H1 (cell line): ENCODE measurements around the gene KANSL1. TPM values are rescaled to one million over a fixed set of nuclear protein-coding genes. Genes with fewer than 3 reads are reported as not detected.

ENCODE experiments used
- BCL11A ChIP-seq, 2 experiments: IDR thresholded peaks; one replicate each; pipeline ENCODE4 v1.6.1; 2011; ENCODE audit warnings: low read depth in 2 of 2, low read length in 2 of 2, mild to moderate bottlenecking in 2 of 2
- SIN3A ChIP-seq, 2 experiments: IDR thresholded peaks in 1 of 2; conservative IDR thresholded peaks in 1 of 2; 2 replicates each; pipeline ENCODE4 v1.6.1; 2011 to 2012; ENCODE audit warnings: low read length in 2 of 2, improper control_type of control experiment in 1 of 2, low read depth in 1 of 2, mild to moderate bottlenecking in 1 of 2
- polyA plus RNA-seq, 7 experiments: library from polyadenylated mRNA; depleted of rRNA in 3 of 7; stranded (reverse) in 5 of 7; unstranded in 2 of 7; fragments of >200 nt in 5 of 7; fragments of 200-250 nt in 2 of 7; gene quantifications; 1 replicate in 5 of 7; 2 replicates in 1 of 7; 4 replicates in 1 of 7; pipeline versions ENCODE4 v1.2.1 to v1.2.3, GENCODE V29; 2011 to 2013; ENCODE audit warnings: missing spikeins in 2 of 7, mixed read lengths in 2 of 7
- total RNA-seq: library from RNA; stranded (reverse); fragmentation: NEBNext Ultra II Directional; extraction: Animal tissue kit (Norgen Biotek cat#: 25700); gene quantifications from 2 replicates; pipeline ENCODE4 v1.2.1, GENCODE V29; 2021
- TF ChIP-seq, protein P1 (sequence below), 3 experiments: IDR thresholded peaks; 1 replicate in 2 of 3; 2 replicates in 1 of 3; pipeline versions ENCODE4 v1.5.1 to v1.6.1; 2011; ENCODE audit warnings: low read length in 3 of 3, mild to moderate bottlenecking in 3 of 3, inconsistent platforms in 2 of 3, low read depth in 1 of 3, moderate library complexity in 1 of 3; ENCODE audit not compliant: insufficient read depth in 1 of 3; ENCODE audit errors: control extremely low read depth in 1 of 3

The KANSL1 gene
- total and polyA plus RNA-seq, 2 of the 8 experiments (the other 6 are each of a cell fraction or from before 2014, with no cell fraction given) = 34.0 to 128 TPM

DNA sequence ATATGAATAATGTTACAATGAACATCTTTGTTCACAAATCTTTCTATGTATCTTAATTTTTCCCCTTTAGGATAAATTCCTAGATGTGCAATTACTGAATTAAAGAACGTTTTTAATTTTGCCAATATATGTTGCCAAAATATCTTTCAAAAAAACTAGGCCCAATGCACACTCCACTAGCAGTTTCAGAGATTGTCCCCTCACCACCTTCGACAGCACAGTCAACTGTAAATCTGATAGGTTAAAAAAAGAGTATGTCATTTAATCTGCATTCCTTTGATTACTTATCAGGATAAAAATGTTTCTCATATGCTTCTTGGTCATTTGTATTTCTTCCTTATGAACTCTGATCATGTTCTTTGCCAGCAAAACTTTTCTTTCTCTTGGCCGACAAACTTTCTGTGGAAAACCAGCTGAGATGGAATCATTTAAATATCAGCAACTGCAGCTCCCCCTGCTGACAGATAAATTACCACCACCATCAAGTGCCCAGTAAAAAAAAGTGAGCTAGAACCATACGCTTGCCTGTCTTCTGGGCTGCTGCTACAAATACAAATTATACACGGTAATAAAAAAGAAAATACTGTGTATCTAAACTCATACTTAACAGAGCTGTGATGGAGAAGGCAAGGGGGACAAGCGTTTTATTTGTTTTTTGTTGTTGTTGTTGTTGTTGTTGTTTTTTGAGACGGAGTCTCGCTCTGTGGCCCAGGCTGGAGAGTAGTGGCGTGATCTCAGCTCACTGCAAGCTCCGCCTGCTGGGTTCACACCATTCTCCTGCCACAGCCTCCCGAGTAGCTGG, 19.6 kb upstream of the KANSL1 start (continued):
- TF ChIP-seq, protein P1, sequence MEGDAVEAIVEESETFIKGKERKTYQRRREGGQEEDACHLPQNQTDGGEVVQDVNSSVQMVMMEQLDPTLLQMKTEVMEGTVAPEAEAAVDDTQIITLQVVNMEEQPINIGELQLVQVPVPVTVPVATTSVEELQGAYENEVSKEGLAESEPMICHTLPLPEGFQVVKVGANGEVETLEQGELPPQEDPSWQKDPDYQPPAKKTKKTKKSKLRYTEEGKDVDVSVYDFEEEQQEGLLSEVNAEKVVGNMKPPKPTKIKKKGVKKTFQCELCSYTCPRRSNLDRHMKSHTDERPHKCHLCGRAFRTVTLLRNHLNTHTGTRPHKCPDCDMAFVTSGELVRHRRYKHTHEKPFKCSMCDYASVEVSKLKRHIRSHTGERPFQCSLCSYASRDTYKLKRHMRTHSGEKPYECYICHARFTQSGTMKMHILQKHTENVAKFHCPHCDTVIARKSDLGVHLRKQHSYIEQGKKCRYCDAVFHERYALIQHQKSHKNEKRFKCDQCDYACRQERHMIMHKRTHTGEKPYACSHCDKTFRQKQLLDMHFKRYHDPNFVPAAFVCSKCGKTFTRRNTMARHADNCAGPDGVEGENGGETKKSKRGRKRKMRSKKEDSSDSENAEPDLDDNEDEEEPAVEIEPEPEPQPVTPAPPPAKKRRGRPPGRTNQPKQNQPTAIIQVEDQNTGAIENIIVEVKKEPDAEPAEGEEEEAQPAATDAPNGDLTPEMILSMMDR (IDR thresholded peaks at IDR 0.05; ENCODE audit: control extremely low read depth in 1 of 3, insufficient read depth in 1 of 3, low read depth in 1 of 3, low read length in 3 of 3) = peak in 2 of 3 experiments; percentile 88 to 89; a peak in 3 of 4 replicates
- TF ChIP-seq SIN3A (conservative IDR thresholded peaks at IDR 0.05 in 1 of 2, IDR thresholded peaks at IDR 0.05 in 1 of 2; ENCODE audit: low read depth in 1 of 2, low read length in 2 of 2) (no peak), BCL11A (IDR thresholded peaks at IDR 0.05; ENCODE audit: low read depth in 2 of 2, low read length in 2 of 2) (no peak)
